Fibroblast of pulmonary artery (primary cell): ENCODE measurements around the gene TBCD.

ENCODE experiments used
- DNase-seq: peaks from one replicate; pipeline ENCODE4 v3.0.0-alpha.2; 2010; ENCODE audit warnings: low read depth
- H3K4me3 ChIP-seq: replicated peaks from 2 replicates; pipeline ENCODE4 v1.5.1; 2011; ENCODE audit warnings: low read depth, mild to moderate bottlenecking, control low read depth, low read length, moderate library complexity
- CTCF ChIP-seq: IDR thresholded peaks from 2 replicates; pipeline ENCODE4 v1.5.1; 2011; ENCODE audit warnings: mild to moderate bottlenecking, control low read depth, low read length, inconsistent platforms; ENCODE audit errors: missing control alignments

TBCD gene

GRCh38 chr17:82899941-82900340 lies 148.1 kb downstream of the TBCD start:
- DNase-seq = no peak
- no peak overlapping the region for H3K4me3 ChIP-seq
- no peak for TF ChIP-seq CTCF

- H3K4me3 ChIP-seq = no peak overlapping the region
- TF ChIP-seq CTCF = no peak
- DNase-seq = no peak
Measured at GRCh38 chr17:82900741-82901140, 148.9 kb downstream of the TBCD start.

- no peak overlapping the region for H3K4me3 ChIP-seq
- DNase-seq = no peak
- no peak for TF ChIP-seq CTCF
Measured at GRCh38 chr17:82901356-82901755, 149.5 kb downstream of the TBCD start.

GRCh38 chr17:82901856-82902255 lies 150.0 kb downstream of the TBCD start:
- TF ChIP-seq CTCF = no peak
- H3K4me3 ChIP-seq = no peak overlapping the region
- DNase-seq = no peak

GRCh38 chr17:82902972-82903874 lies 151.4 kb downstream of the TBCD start:
- TF ChIP-seq CTCF = no peak
- no peak for DNase-seq
- H3K4me3 ChIP-seq = no peak overlapping the region

- no peak overlapping the region for H3K4me3 ChIP-seq
- DNase-seq = no peak
- no peak for TF ChIP-seq CTCF
Measured at GRCh38 chr17:82905130-82905529, 153.3 kb downstream of the TBCD start.

GRCh38 chr17:82907797-82908542 lies 156.1 kb downstream of the TBCD start:
- no peak for TF ChIP-seq CTCF
- no peak overlapping the region for H3K4me3 ChIP-seq
- no peak for DNase-seq
